MCF 10A (cell line): ENCODE results near the gene SCNN1B. TPM values are rescaled to one million over a fixed set of nuclear protein-coding genes. Genes with fewer than 3 reads are reported as not detected.
"Not testable (repeated sequence)": the region's sequence is repeated elsewhere in the genome, so short reads cannot be mapped to it uniquely, and the experiment has no call there.

ENCODE experiments used
- BruUV-seq: library from RNA; stranded (reverse); fragments of 400-500 nt; replicated peaks from 2 replicates; lab custom pipeline; 2021; lab: Mats Ljungman, UMichigan
- CTCF ChIA-PET: fragments of 300-600 bp; sonication (Branson Sonifier 250); formaldehyde crosslinking; extraction: SDS; loops from one replicate; lab custom pipeline; 2021; ENCODE audit warnings: antibody characterized with exemption, inconsistent platforms; lab: Yijun Ruan, JAX
- POLR2A ChIA-PET: fragments of 300-600, 350-650 bp; sonication (Branson Sonifier 250); formaldehyde crosslinking; extraction: SDS; loops from one replicate; lab custom pipeline; 2020; ENCODE audit warnings: antibody characterized with exemption, inconsistent platforms; lab: Yijun Ruan, JAX
- DNase-seq: peaks from one replicate; pipeline ENCODE4 v3.0.0-alpha.2; 2018; ENCODE audit not compliant: unreplicated experiment
- H3K27ac Mint-ChIP-seq: one replicate; pipeline ENCODE4 v1.8.0; 2022; ENCODE audit warnings: mild to moderate bottlenecking, low read depth, mixed read lengths; ENCODE audit not compliant: unreplicated experiment
- H3K27me3 Mint-ChIP-seq: one replicate; pipeline ENCODE4 v1.8.0; 2022; ENCODE audit warnings: mixed read lengths; ENCODE audit not compliant: insufficient read depth, unreplicated experiment
- H3K36me3 Mint-ChIP-seq: one replicate; pipeline ENCODE4 v1.8.0; 2022; ENCODE audit warnings: mild to moderate bottlenecking, moderate library complexity, mixed read lengths; ENCODE audit not compliant: insufficient read depth, unreplicated experiment
- H3K4me1 Mint-ChIP-seq: one replicate; pipeline ENCODE4 v1.8.0; 2022; ENCODE audit warnings: mixed read lengths; ENCODE audit not compliant: insufficient read depth, unreplicated experiment
- H3K4me3 Mint-ChIP-seq: one replicate; pipeline ENCODE4 v1.8.0; 2022; ENCODE audit warnings: mild to moderate bottlenecking, moderate library complexity, mixed read lengths; ENCODE audit not compliant: unreplicated experiment
- H3K9me3 Mint-ChIP-seq: one replicate; pipeline ENCODE4 v1.8.0; 2022; ENCODE audit warnings: mixed read lengths; ENCODE audit not compliant: unreplicated experiment
- intact Hi-C: fragments of 100-400 bp; cut with micrococcal nuclease; formaldehyde crosslinking; loops from 2 replicates; pipeline ENCODE4 v1.14.1; 2022
- total RNA-seq: library from RNA; stranded (reverse); gene quantifications from 2 replicates; pipeline ENCODE4 v1.2.3, GENCODE V29; 2022
- TF ChIP-seq, protein P1 (sequence below): fragments of 200-600 bp; IDR thresholded peaks from one replicate; pipeline ENCODE4 v1.8.0; 2022; ENCODE audit warnings: antibody characterized with exemption, mild to moderate bottlenecking; ENCODE audit not compliant: unreplicated experiment

The SCNN1B gene
- total RNA-seq, 1 experiment from 2014 or later, result 12.5 TPM

DNA sequence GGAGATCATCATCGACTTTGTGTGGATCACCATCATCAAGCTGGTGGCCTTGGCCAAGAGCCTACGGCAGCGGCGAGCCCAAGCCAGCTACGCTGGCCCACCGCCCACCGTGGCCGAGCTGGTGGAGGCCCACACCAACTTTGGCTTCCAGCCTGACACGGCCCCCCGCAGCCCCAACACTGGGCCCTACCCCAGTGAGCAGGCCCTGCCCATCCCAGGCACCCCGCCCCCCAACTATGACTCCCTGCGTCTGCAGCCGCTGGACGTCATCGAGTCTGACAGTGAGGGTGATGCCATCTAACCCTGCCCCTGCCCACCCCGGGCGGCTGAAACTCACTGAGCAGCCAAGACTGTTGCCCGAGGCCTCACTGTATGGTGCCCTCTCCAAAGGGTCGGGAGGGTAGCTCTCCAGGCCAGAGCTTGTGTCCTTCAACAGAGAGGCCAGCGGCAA lies 78.4 kb downstream of the SCNN1B start:
- no peak for DNase-seq
- no peak overlapping the region for H3K27ac Mint-ChIP-seq
- no peaks in the 10 kb centered on the region for H3K36me3 Mint-ChIP-seq
- intact Hi-C loops, result no loop called here
- H3K4me3 Mint-ChIP-seq, result no peak overlapping the region
- ChIA-PET CTCF (interaction anchor here (0.5 to 2.1 kb wide), 5 partner anchors 10 to 200 kb away, joined by 3 to 7 read pairs (median 3); no protein-coding TSS in a partner anchor), POLR2A (no interaction called here)
- H3K27me3 Mint-ChIP-seq, result no peaks in the 10 kb centered on the region
- peaks cover 5% of the 10 kb centered on the region for H3K4me1 Mint-ChIP-seq
- TF ChIP-seq, protein P1, sequence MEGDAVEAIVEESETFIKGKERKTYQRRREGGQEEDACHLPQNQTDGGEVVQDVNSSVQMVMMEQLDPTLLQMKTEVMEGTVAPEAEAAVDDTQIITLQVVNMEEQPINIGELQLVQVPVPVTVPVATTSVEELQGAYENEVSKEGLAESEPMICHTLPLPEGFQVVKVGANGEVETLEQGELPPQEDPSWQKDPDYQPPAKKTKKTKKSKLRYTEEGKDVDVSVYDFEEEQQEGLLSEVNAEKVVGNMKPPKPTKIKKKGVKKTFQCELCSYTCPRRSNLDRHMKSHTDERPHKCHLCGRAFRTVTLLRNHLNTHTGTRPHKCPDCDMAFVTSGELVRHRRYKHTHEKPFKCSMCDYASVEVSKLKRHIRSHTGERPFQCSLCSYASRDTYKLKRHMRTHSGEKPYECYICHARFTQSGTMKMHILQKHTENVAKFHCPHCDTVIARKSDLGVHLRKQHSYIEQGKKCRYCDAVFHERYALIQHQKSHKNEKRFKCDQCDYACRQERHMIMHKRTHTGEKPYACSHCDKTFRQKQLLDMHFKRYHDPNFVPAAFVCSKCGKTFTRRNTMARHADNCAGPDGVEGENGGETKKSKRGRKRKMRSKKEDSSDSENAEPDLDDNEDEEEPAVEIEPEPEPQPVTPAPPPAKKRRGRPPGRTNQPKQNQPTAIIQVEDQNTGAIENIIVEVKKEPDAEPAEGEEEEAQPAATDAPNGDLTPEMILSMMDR, result no peak
- no peaks in the 10 kb centered on the region for H3K9me3 Mint-ChIP-seq
- no TSS peak for BruUV-seq

DNA sequence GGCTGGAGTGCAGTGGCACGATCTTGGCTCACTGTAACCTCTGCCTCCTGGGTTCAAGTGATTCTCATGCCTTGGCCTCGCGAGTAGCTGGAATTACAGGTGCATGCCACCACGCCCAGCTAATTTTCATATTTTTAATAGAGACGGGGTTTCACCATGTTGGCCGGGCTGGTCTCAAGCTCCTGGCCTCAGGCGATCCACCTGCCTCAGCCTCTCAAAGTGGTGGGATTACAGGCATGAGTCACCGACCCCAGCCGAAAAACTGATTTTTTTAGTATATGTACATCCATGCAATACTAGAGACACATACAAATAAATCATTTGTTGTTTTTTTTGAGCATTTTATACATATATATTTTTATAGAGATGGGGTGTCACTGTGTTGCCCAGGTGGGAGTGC lies 79.6 kb downstream of the SCNN1B start:
- POLR2A ChIA-PET, H3K27me3 Mint-ChIP-seq, H3K4me1 Mint-ChIP-seq, H3K9me3 Mint-ChIP-seq, intact Hi-C loops, H3K36me3 Mint-ChIP-seq, H3K27ac Mint-ChIP-seq, H3K4me3 Mint-ChIP-seq, BruUV-seq, DNase-seq: not testable (repeated sequence)
- CTCF ChIA-PET, result interaction anchor here (1.0 to 2.1 kb wide), 2 partner anchors 10 to 53 kb away, joined by 6 to 7 read pairs; no protein-coding TSS in a partner anchor

DNA sequence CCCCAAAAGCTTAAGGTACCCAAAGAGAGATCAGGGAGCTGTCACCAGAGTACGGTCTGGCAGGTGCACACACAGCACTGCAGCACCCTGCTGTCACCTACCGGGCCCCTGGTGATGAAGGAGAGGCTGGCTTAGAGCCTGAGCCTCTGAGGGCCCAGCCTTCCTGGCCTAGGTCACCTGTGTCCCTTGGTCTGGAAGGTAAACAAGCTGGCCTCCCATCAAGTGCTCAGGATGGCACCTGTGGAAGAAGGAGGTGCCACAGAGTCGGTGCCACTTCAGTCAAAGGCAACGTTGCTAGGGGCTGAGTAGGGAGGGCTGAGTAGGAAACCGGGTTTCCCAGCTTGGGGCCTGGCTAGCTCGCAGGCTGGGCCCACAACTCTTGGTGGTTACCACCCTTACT lies 80.2 kb downstream of the SCNN1B start:
- Mint-ChIP-seq H3K27ac (no peak overlapping the region), H3K9me3 (no peaks in the 10 kb centered on the region), H3K4me3 (no peak overlapping the region), H3K36me3 (no peaks in the 10 kb centered on the region), H3K27me3 (no peaks in the 10 kb centered on the region), H3K4me1 (peaks cover 5% of the 10 kb centered on the region)
- intact Hi-C loops, result no loop called here
- BruUV-seq, result no TSS peak
- POLR2A ChIA-PET, result interaction anchor here (0.6 to 0.9 kb wide), 2 partner anchors 10 to 1880 kb away, joined by 3 to 8 read pairs; no protein-coding TSS in a partner anchor
- TF ChIP-seq, protein P1, result no peak
- CTCF ChIA-PET, result interaction anchor here (0.6 to 1.4 kb wide), 5 partner anchors 10 to 261 kb away, joined by 3 to 7 read pairs (median 5); no protein-coding TSS in a partner anchor
- no peak for DNase-seq

DNA sequence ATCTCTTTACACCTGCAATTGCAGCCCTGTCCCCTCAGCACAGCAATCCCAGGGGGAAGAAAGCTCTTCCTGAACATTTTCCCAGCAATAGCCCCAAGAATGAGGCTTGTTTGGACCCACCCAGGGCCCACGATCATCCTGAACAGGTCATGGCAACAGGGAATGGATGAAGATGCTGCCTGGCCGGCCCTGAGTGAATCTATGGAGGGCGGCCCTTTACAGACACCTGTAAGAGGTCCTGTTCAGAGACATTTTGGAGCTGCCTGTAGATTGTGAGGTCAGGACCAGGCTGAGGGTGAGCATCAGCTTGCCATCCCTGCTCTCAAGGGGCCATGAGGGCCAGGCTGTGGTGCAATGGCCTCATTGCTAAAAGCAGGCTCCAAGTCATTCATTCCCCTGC lies 81.8 kb downstream of the SCNN1B start:
- POLR2A ChIA-PET, result interaction anchor here (0.8 kb wide), 1 partner anchor 9 kb away, joined by 3 read pairs; no protein-coding TSS in a partner anchor
- no peak overlapping the region for H3K27ac Mint-ChIP-seq
- DNase-seq, result no peak
- H3K27me3 Mint-ChIP-seq, result no peaks in the 10 kb centered on the region
- TF ChIP-seq, protein P1, result no peak
- no peaks in the 10 kb centered on the region for H3K9me3 Mint-ChIP-seq
- no peak overlapping the region for H3K4me3 Mint-ChIP-seq
- intact Hi-C loops, result no loop called here
- peaks cover 5% of the 10 kb centered on the region for H3K4me1 Mint-ChIP-seq
- no TSS peak for BruUV-seq
- peaks cover 10% of the 10 kb centered on the region for H3K36me3 Mint-ChIP-seq
- CTCF ChIA-PET, result no interaction called here
